ENCODE measurements around the gene CAMK4. TPM values are rescaled to one million over a fixed set of nuclear protein-coding genes. Genes with fewer than 3 reads are reported as not detected.

CAMK4 gene
- total and polyA plus RNA-seq, 2 of the 8 experiments (the other 6 are each of a cell fraction or from before 2014, with no cell fraction given): 1.8 to 8.3 TPM

GRCh38 chr5:111478266-111478665 lies 254.1 kb downstream of the CAMK4 start (continued):
- TF ChIP-seq GABPA (IDR thresholded peaks at IDR 0.05; ENCODE audit: borderline replicate concordance, insufficient read depth, low read length) (no peak), TAF7 (optimal IDR thresholded peaks at IDR 0.05; ENCODE audit: borderline replicate concordance, low read depth, low read length) (no peak)

Data from H1 (cell line).